Neural cell (in vitro differentiated cells): ENCODE measurements around the gene KLF17. TPM values are rescaled to one million over a fixed set of nuclear protein-coding genes. Genes with fewer than 3 reads are reported as not detected.

ENCODE experiments used
- H2AFZ ChIP-seq: fragments of 200-600, 300-800 bp; sonication (generic), shearing (Covaris generic); 2 replicates; pipeline ENCODE4 v1.6.0; 2014; ENCODE audit warnings: low read depth, mild to moderate bottlenecking, antibody characterized with exemption, low read length, moderate library complexity
- H3F3A ChIP-seq: fragments of 200-600 bp; shearing (Covaris generic); 2 replicates; pipeline ENCODE4 v1.6.1; 2016; ENCODE audit warnings: mild to moderate bottlenecking, moderate library complexity, mixed read lengths, antibody characterized with exemption, low read length; ENCODE audit not compliant: insufficient read depth, poor library complexity, severe bottlenecking
- H3K27ac ChIP-seq: fragments of 200-600, 300-800 bp; sonication (generic), shearing (Covaris generic); 2 replicates; pipeline ENCODE4 v1.5.1; 2014; ENCODE audit warnings: mild to moderate bottlenecking, low read length, moderate library complexity
- H3K27me3 ChIP-seq: fragments of 300-800, 200-600 bp; sonication (generic), shearing (Covaris generic); 2 replicates; pipeline ENCODE4 v1.6.0; 2014; ENCODE audit warnings: mild to moderate bottlenecking, low read depth, low read length, moderate library complexity; ENCODE audit not compliant: insufficient read depth
- H3K36me3 ChIP-seq: fragments of 300-800, 200-600 bp; sonication (generic), shearing (Covaris generic); 2 replicates; pipeline ENCODE4 v1.5.1; 2014; ENCODE audit warnings: mild to moderate bottlenecking, antibody characterized with exemption, low read length, moderate library complexity; ENCODE audit not compliant: insufficient read depth
- H3K4me2 ChIP-seq: fragments of 300-800, 200-600 bp; sonication (generic), shearing (Covaris generic); 2 replicates; pipeline ENCODE4 v1.6.0; 2014; ENCODE audit warnings: mild to moderate bottlenecking, low read length
- H3K4me3 ChIP-seq: fragments of 300-800, 200-600 bp; sonication (generic), shearing (Covaris generic); 2 replicates; pipeline ENCODE4 v1.5.1; 2014; ENCODE audit warnings: mild to moderate bottlenecking, low read length, moderate library complexity
- H3K79me2 ChIP-seq: fragments of 200-600 bp; shearing (Covaris generic); replicated peaks from 2 replicates; pipeline ENCODE4 v1.6.0; 2014; ENCODE audit warnings: mild to moderate bottlenecking, low read length, moderate library complexity; ENCODE audit not compliant: insufficient read depth
- H3K9ac ChIP-seq: fragments of 300-800, 200-600 bp; sonication (generic), shearing (Covaris generic); 2 replicates; pipeline ENCODE4 v1.6.1; 2016; ENCODE audit warnings: mild to moderate bottlenecking, low read length, mixed read lengths
- H3K9me2 ChIP-seq: fragments of 200-600 bp; shearing (Covaris generic); 2 replicates; pipeline ENCODE4 v1.6.1; 2016; ENCODE audit warnings: mild to moderate bottlenecking, low read length, mixed read lengths; ENCODE audit not compliant: insufficient read depth
- H3K9me3 ChIP-seq: fragments of 200-600, 300-800 bp; sonication (generic), shearing (Covaris generic); 2 replicates; pipeline ENCODE4 v1.6.1; 2016; ENCODE audit warnings: mild to moderate bottlenecking, mixed run types, low read length, moderate library complexity, mixed read lengths
- H4K20me1 ChIP-seq: fragments of 200-600 bp; shearing (Covaris generic); 2 replicates; pipeline ENCODE4 v1.6.1; 2016; ENCODE audit warnings: mild to moderate bottlenecking, mixed run types; ENCODE audit not compliant: insufficient read depth
- CTCF ChIP-seq: fragments of 450-650 bp; IDR thresholded peaks from 2 replicates; pipeline ENCODE4 v1.5.1; 2014; ENCODE audit warnings: antibody characterized with exemption, mild to moderate bottlenecking, moderate library complexity; ENCODE audit not compliant: poor library complexity, severe bottlenecking
- EP300 ChIP-seq: fragments of 450-650 bp; conservative IDR thresholded peaks from 2 replicates; pipeline ENCODE4 v1.6.1; 2014; ENCODE audit warnings: antibody characterized with exemption, mild to moderate bottlenecking, moderate library complexity; ENCODE audit not compliant: poor library complexity, severe bottlenecking
- EZH2 ChIP-seq: fragments of 200-600, 300-800 bp; shearing (Covaris generic), sonication (generic); IDR thresholded peaks from 2 replicates; pipeline ENCODE4 v1.6.1; 2014; ENCODE audit warnings: antibody characterized with exemption, low read length, borderline replicate concordance, mild to moderate bottlenecking; ENCODE audit not compliant: insufficient read depth, poor library complexity, severe bottlenecking
- MXI1 ChIP-seq: fragments of 450-650 bp; conservative IDR thresholded peaks from 2 replicates; pipeline ENCODE4 v1.6.1; 2014; ENCODE audit warnings: antibody characterized with exemption, mild to moderate bottlenecking; ENCODE audit not compliant: poor library complexity, severe bottlenecking
- POLR2AphosphoS5 ChIP-seq: IDR thresholded peaks from 2 replicates; pipeline ENCODE4 v1.6.1; 2012
- RAD21 ChIP-seq: fragments of 450-650 bp; conservative IDR thresholded peaks from 2 replicates; pipeline ENCODE4 v1.6.1; 2014; ENCODE audit warnings: antibody characterized with exemption, mild to moderate bottlenecking, moderate library complexity
- REST ChIP-seq: IDR thresholded peaks from 2 replicates; pipeline ENCODE4 v1.6.1; 2012; ENCODE audit warnings: borderline replicate concordance
- SMC3 ChIP-seq: fragments of 450-650 bp; conservative IDR thresholded peaks from 2 replicates; pipeline ENCODE4 v1.6.1; 2014; ENCODE audit warnings: antibody characterized with exemption, mild to moderate bottlenecking, moderate library complexity; ENCODE audit not compliant: poor library complexity
- TAF1 ChIP-seq: IDR thresholded peaks from 2 replicates; pipeline ENCODE4 v1.6.1; 2012; ENCODE audit warnings: low read depth
- polyA plus RNA-seq: library from polyadenylated mRNA; depleted of rRNA; stranded (reverse); fragments of >200 nt; gene quantifications from 2 replicates; pipeline ENCODE4 v1.2.3, GENCODE V29; 2014

The KLF17 gene
- polyA plus RNA-seq, 1 donor from 2014 or later = not detected

- no peak overlapping the region for H2AFZ ChIP-seq
- H3K9me3 ChIP-seq = no peaks in the 10 kb centered on the region
- no peaks in the 10 kb centered on the region for H3K9me2 ChIP-seq
- no peaks in the 10 kb centered on the region for H3F3A ChIP-seq
- TF ChIP-seq SMC3 (no peak), TAF1 (no peak), CTCF (no peak), RAD21 (no peak), EP300 (no peak), REST (no peak), POLR2AphosphoS5 (no peak), MXI1 (no peak), EZH2 (no peak)
- no peaks in the 10 kb centered on the region for H3K36me3 ChIP-seq
- no peak overlapping the region for H3K27ac ChIP-seq
- no peaks in the 10 kb centered on the region for H4K20me1 ChIP-seq
- H3K4me2 ChIP-seq = no peak overlapping the region
- H3K4me3 ChIP-seq = no peak overlapping the region
- no peaks in the 10 kb centered on the region for H3K27me3 ChIP-seq
- no peak overlapping the region for H3K9ac ChIP-seq
- no peaks in the 10 kb centered on the region for H3K79me2 ChIP-seq
Observed at GRCh38 chr1:44111861-44112260, 6.8 kb upstream of the KLF17 start.

- H3K4me2 ChIP-seq = no peak overlapping the region
- H4K20me1 ChIP-seq = no peaks in the 10 kb centered on the region
- H3K9me3 ChIP-seq = no peaks in the 10 kb centered on the region
- H3K27me3 ChIP-seq = no peaks in the 10 kb centered on the region
- no peaks in the 10 kb centered on the region for H3K36me3 ChIP-seq
- H3K79me2 ChIP-seq = no peaks in the 10 kb centered on the region
- TF ChIP-seq TAF1 = no peak
- no peak for TF ChIP-seq EZH2
- TF ChIP-seq CTCF = no peak
- TF ChIP-seq RAD21 = no peak
- TF ChIP-seq EP300 = no peak
- no peak for TF ChIP-seq POLR2AphosphoS5
- TF ChIP-seq SMC3 = no peak
- TF ChIP-seq REST = no peak
- no peak for TF ChIP-seq MXI1
- no peak overlapping the region for H3K4me3 ChIP-seq
- no peaks in the 10 kb centered on the region for H3F3A ChIP-seq
- no peak overlapping the region for H3K9ac ChIP-seq
- no peak overlapping the region for H3K27ac ChIP-seq
- no peak overlapping the region for H2AFZ ChIP-seq
- H3K9me2 ChIP-seq = no peaks in the 10 kb centered on the region
Observed at GRCh38 chr1:44112486-44112885, 6.1 kb upstream of the KLF17 start.
